ENCODE results near the gene LRMDA.
"Not testable (repeated sequence)": the region's sequence is repeated elsewhere in the genome, so short reads cannot be mapped to it uniquely, and the experiment has no call there.

The LRMDA gene

GRCh38 chr10:75606203-75606779, 174.9 kb downstream of the LRMDA start:
- DNase-seq (ENCODE audit: low spot score) = no peak

GRCh38 chr10:75607576-75607975, 176.2 kb downstream of the LRMDA start:
- DNase-seq (ENCODE audit: low spot score) = no peak

- no peak for DNase-seq (ENCODE audit: low spot score)
Observed at GRCh38 chr10:75610183-75610582, 178.8 kb downstream of the LRMDA start.

- no peak for DNase-seq (ENCODE audit: low spot score)
Observed at GRCh38 chr10:75611172-75611992, 180.0 kb downstream of the LRMDA start.

- DNase-seq (ENCODE audit: low spot score) = no peak
Observed at GRCh38 chr10:75611993-75612372, 180.6 kb downstream of the LRMDA start.

- no peak for DNase-seq (ENCODE audit: low spot score)
Observed at GRCh38 chr10:75612904-75613684, 181.7 kb downstream of the LRMDA start.

- DNase-seq (ENCODE audit: low spot score) = peak; percentile 12
Observed at GRCh38 chr10:75613685-75614504, 182.5 kb downstream of the LRMDA start.

- no peak for DNase-seq (ENCODE audit: low spot score)
Observed at GRCh38 chr10:75616076-75616475, 184.7 kb downstream of the LRMDA start.

GRCh38 chr10:75616874-75617478, 185.6 kb downstream of the LRMDA start:
- DNase-seq (ENCODE audit: low spot score) = no peak

GRCh38 chr10:75617485-75618155, 186.2 kb downstream of the LRMDA start:
- no peak for DNase-seq (ENCODE audit: low spot score)

GRCh38 chr10:75619635-75620034, 188.2 kb downstream of the LRMDA start:
- DNase-seq (ENCODE audit: low spot score) = no peak

GRCh38 chr10:75620356-75620755, 188.9 kb downstream of the LRMDA start:
- DNase-seq (ENCODE audit: low spot score) = no peak

GRCh38 chr10:75621003-75621402, 189.6 kb downstream of the LRMDA start:
- not testable (repeated sequence) for DNase-seq (ENCODE audit: low spot score)

- DNase-seq (ENCODE audit: low spot score) = no peak
Observed at GRCh38 chr10:75622503-75622902, 191.1 kb downstream of the LRMDA start.

GRCh38 chr10:75623310-75624093, 192.1 kb downstream of the LRMDA start:
- no peak for DNase-seq (ENCODE audit: low spot score)

GRCh38 chr10:75624638-75625037, 193.2 kb downstream of the LRMDA start:
- DNase-seq (ENCODE audit: low spot score) = no peak

- DNase-seq (ENCODE audit: low spot score) = no peak
Observed at GRCh38 chr10:75630746-75631145, 199.3 kb downstream of the LRMDA start.

GRCh38 chr10:75632805-75633462, 201.5 kb downstream of the LRMDA start:
- DNase-seq (ENCODE audit: low spot score) = peak; percentile 64

GRCh38 chr10:75633568-75633967, 202.1 kb downstream of the LRMDA start:
- DNase-seq (ENCODE audit: low spot score) = no peak
